Right lung (tissue), 5 donors: ENCODE measurements around the gene MAMDC4. TPM values are rescaled to one million over a fixed set of nuclear protein-coding genes. Genes with fewer than 3 reads are reported as not detected.

Experiments
- polyA plus RNA-seq, 5 donors: library from polyadenylated mRNA; unstranded; fragments of 120-200 nt; gene quantifications; one replicate each; pipeline versions ENCODE4 v1.2.1 to v1.2.3, GENCODE V29; 2013; ENCODE audit warnings: inconsistent platforms in 1 of 5, low replicate concordance in 1 of 5; ENCODE audit not compliant: insufficient read length in 5 of 5, insufficient read depth in 1 of 5

The MAMDC4 gene
- polyA plus RNA-seq, 5 donors = 4.5 to 9.5 (median 6.7) TPM

Other genes with a start within 250 kb of the MAMDC4 start
- gene EGFL7, start 189.4 kb upstream of the MAMDC4 start, polyA plus RNA-seq = 100 to 1,000 TPM in 1 of 5 donors, 10 to 100 TPM in 4; 60.3 to 160 (median 86.2) TPM
- gene AGPAT2, start 164.9 kb upstream of the MAMDC4 start, polyA plus RNA-seq = 10 to 100 TPM; 23.1 to 55.6 (median 27.8) TPM
- 10 to 100 TPM; 22.7 to 47.6 (median 29.8) TPM for gene DIPK1B, start 139.8 kb upstream of the MAMDC4 start, polyA plus RNA-seq
- gene LCN10, start 109.4 kb upstream of the MAMDC4 start, polyA plus RNA-seq = under 1 TPM; 0.12 to 0.76 (median 0.31) TPM
- not detected for gene LCN6, start 103.8 kb upstream of the MAMDC4 start, polyA plus RNA-seq
- under 1 TPM in 1 of 5 donors, not detected in 4; 0.72 TPM for gene LCN8, start 94.1 kb upstream of the MAMDC4 start, polyA plus RNA-seq
- gene LCN15, start 87.8 kb upstream of the MAMDC4 start, polyA plus RNA-seq = 1 to 10 TPM in 1 of 5 donors, under 1 TPM in 4; 0.07 to 2.2 (median 0.10) TPM
- 10 to 100 TPM; 42.6 to 74.3 (median 54.0) TPM for gene TMEM141, start 61.0 kb upstream of the MAMDC4 start, polyA plus RNA-seq
- 10 to 100 TPM in 1 of 5 donors, 1 to 10 TPM in 4; 5.9 to 10.6 (median 7.7) TPM for gene CCDC183, start 56.0 kb upstream of the MAMDC4 start, polyA plus RNA-seq
- gene RABL6, start 44.4 kb upstream of the MAMDC4 start, polyA plus RNA-seq = 10 to 100 TPM; 46.3 to 79.6 (median 54.0) TPM
- gene AJM1, start 9.9 kb upstream of the MAMDC4 start, polyA plus RNA-seq = 1 to 10 TPM in 3 of 5 donors, under 1 TPM in 2; 0.56 to 1.9 (median 1.1) TPM
- gene PHPT1, start 2.9 kb upstream of the MAMDC4 start, polyA plus RNA-seq = 100 to 1,000 TPM in 1 of 5 donors, 10 to 100 TPM in 4; 57.7 to 161 (median 84.7) TPM
- gene EDF1, start 14.0 kb downstream of the MAMDC4 start, polyA plus RNA-seq = 100 to 1,000 TPM; 326 to 525 (median 367) TPM
- 10 to 100 TPM; 10.8 to 16.5 (median 13.9) TPM for gene TRAF2, start 34.2 kb downstream of the MAMDC4 start, polyA plus RNA-seq
- 10 to 100 TPM; 28.1 to 74.7 (median 42.7) TPM for gene FBXW5, start 92.4 kb downstream of the MAMDC4 start, polyA plus RNA-seq
- gene C8G, start 92.9 kb downstream of the MAMDC4 start, polyA plus RNA-seq = under 1 TPM in 4 of 5 donors, not detected in 1; 0.33 to 0.78 (median 0.41) TPM
- gene LCN12, start 99.9 kb downstream of the MAMDC4 start, polyA plus RNA-seq = 10 to 100 TPM in 3 of 5 donors, 1 to 10 TPM in 2; 9.1 to 25.3 (median 21.1) TPM
- gene PTGDS, start 125.2 kb downstream of the MAMDC4 start, polyA plus RNA-seq = 10 to 100 TPM; 21.1 to 66.2 (median 29.6) TPM
- 1 to 10 TPM in 2 of 5 donors, under 1 TPM in 3; 0.59 to 1.9 (median 0.89) TPM for gene LCNL1, start 130.6 kb downstream of the MAMDC4 start, polyA plus RNA-seq
- 10 to 100 TPM; 26.2 to 57.5 (median 36.8) TPM for gene PAXX, start 140.1 kb downstream of the MAMDC4 start, polyA plus RNA-seq
- gene CLIC3, start 144.2 kb downstream of the MAMDC4 start, polyA plus RNA-seq = 10 to 100 TPM; 25.9 to 74.3 (median 43.8) TPM
- gene ABCA2, start 175.9 kb downstream of the MAMDC4 start, polyA plus RNA-seq = 10 to 100 TPM; 16.0 to 35.7 (median 21.0) TPM
- gene FUT7, start 179.7 kb downstream of the MAMDC4 start, polyA plus RNA-seq = under 1 TPM in 1 of 5 donors, not detected in 4; 0.08 TPM
- 10 to 100 TPM; 20.6 to 61.5 (median 33.8) TPM for gene NPDC1, start 193.8 kb downstream of the MAMDC4 start, polyA plus RNA-seq
- gene ENTPD2, start 201.7 kb downstream of the MAMDC4 start, polyA plus RNA-seq = 1 to 10 TPM; 2.0 to 5.4 (median 3.2) TPM
- 10 to 100 TPM in 3 of 5 donors, 1 to 10 TPM in 2; 8.9 to 13.7 (median 10.3) TPM for gene SAPCD2, start 218.2 kb downstream of the MAMDC4 start, polyA plus RNA-seq
- 1 to 10 TPM; 4.6 to 8.4 (median 5.6) TPM for gene UAP1L1, start 225.2 kb downstream of the MAMDC4 start, polyA plus RNA-seq
- 10 to 100 TPM; 50.7 to 68.6 (median 60.1) TPM for gene MAN1B1, start 234.6 kb downstream of the MAMDC4 start, polyA plus RNA-seq